GM12874 (cell line): ENCODE data around the gene ANKRD37.

Experiments
- TF ChIP-seq, protein P1 (sequence below): IDR thresholded peaks from 2 replicates; pipeline ENCODE4 v1.5.1; 2011; ENCODE audit warnings: low read depth, mild to moderate bottlenecking, control low read depth, low read length, moderate library complexity; ENCODE audit not compliant: insufficient read depth

The ANKRD37 gene

DNA sequence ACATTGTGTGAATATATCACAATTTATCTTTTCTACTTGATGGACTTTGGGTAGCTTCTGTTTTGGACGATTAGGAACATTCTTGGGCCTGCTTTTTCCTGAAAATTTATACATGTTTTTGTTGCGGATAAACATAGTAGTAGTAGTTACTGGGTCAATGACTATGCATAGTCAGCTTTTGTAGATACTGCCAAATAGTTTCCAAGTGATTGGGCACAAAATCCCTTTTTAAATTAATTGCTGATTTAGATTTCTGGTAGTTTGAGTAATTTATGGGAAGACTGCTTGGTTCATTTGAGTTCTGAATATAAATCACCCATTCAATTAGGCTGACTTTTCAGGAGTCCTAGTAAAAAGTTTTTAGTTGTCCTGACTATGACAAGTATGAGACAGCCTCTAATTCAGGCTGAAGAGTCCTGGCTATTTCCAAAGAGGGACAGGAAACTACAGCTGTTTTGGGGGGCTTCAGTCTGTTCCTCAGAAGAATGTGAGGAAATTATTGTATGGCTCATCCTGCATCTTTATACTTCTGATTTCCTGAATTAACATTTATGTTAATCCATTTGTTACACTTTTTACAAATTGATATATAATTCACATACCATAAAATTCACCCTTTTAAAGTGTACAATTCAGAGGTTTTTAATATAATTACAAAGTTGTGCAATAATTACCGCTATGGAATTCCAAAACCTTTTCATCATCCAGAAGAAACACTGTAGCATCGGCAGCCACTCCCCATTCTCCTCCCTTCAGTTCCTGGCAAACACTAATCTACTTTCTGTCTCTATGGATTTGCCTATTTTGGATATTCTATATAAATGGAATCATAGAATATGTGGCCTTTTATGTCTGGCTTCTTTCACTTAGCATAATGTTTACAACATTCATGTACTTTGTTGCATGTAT is 15.1 kb upstream of the ANKRD37 start:
- TF ChIP-seq, protein P1, sequence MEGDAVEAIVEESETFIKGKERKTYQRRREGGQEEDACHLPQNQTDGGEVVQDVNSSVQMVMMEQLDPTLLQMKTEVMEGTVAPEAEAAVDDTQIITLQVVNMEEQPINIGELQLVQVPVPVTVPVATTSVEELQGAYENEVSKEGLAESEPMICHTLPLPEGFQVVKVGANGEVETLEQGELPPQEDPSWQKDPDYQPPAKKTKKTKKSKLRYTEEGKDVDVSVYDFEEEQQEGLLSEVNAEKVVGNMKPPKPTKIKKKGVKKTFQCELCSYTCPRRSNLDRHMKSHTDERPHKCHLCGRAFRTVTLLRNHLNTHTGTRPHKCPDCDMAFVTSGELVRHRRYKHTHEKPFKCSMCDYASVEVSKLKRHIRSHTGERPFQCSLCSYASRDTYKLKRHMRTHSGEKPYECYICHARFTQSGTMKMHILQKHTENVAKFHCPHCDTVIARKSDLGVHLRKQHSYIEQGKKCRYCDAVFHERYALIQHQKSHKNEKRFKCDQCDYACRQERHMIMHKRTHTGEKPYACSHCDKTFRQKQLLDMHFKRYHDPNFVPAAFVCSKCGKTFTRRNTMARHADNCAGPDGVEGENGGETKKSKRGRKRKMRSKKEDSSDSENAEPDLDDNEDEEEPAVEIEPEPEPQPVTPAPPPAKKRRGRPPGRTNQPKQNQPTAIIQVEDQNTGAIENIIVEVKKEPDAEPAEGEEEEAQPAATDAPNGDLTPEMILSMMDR, result no peak

DNA sequence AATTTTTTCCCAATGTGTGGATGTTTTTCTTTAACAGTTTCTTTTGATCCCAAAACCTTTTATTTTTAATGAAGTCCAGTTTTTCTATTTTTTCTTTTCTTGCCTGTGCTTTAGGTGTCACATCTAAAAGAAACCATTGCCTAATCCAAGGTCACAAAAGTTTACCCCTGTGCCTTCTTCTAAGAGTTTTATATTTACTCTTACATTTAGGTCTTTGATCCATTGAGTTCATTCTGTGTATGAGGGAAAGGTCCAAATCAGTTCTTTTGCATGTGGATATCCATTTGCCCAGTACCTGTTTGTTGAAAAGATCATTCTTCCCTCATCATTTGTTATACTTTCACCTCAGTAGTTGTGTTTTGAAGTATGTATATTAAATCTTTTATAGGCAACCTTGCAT is 13.9 kb upstream of the ANKRD37 start:
- TF ChIP-seq, protein P1, result no peak

DNA sequence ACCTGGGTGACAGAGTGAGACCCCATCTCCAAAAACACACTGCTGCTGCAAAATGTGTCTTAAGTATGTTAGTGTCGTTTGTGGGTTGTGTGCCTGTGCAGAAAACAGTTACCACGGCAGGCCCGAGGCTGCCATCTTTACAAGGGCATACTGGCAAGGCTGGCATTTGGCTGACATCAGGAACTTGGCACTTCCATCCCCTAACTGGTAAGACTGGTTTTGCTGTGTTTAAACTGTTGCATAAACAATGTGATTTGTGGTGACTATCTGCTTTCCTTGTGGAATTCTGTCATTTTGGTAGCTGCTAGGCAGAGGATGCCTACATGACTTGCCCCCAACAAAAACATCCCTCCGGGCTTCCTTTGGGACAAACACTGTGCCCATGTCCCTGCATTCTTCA is 13.2 kb upstream of the ANKRD37 start:
- TF ChIP-seq, protein P1, result no peak

DNA sequence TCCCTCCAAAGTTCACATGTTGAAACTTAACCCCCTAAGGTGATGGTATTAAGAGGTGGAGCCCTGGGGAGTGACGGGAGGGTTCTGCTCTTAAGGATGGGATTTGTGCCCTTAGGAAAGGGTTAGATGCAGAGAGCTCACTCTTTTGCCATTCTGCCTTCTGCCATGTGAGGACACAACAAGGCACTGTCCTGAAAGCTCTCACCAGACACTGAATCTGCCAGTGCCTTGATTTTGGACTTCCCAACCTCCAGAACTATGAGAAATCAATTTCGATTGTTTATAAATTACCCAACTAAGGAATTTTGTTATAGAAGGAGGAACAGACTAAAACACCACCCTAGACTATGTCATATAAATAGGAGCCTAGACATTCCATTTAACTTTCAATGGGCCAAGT is 12.6 kb upstream of the ANKRD37 start:
- TF ChIP-seq, protein P1, result no peak

DNA sequence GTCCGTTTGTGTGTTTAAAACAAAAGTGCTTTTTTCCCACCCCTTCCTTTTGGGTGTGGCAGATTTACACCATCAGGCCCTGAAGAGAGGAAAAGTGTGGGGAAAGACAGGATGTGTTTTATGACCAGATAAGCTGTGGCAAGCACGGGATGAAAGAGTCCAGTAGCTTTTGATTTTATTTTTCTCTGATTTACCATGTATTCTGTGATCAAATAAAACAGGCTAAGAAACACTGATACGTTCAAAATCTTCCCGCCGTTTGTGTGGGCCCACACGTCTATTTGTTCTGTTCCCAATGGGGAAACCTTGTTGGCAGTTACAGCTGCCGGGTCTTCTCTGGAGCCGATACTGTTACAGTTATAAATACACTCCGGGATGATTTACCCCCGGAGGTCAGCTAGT is 11.7 kb upstream of the ANKRD37 start:
- TF ChIP-seq, protein P1, result no peak

DNA sequence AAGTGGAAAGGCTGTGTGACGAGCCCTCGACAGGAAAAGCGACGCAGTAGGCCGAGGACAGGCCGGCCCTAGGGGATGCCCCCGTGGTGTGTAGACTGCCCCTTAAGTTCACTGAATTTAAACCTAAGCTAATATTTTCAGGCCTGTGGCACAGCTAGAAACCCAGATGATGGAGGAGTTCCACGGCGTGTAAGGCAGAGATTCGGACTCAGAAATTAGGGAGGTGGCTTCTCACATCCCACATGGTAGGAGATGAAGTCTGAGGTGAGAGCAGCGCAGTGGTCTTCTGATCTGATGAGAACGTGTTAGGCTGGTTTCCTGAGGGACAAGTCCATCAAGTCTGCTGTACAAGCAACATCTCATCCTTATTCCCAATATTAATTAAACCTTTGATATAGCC is 8.7 kb upstream of the ANKRD37 start:
- TF ChIP-seq, protein P1, result no peak

DNA sequence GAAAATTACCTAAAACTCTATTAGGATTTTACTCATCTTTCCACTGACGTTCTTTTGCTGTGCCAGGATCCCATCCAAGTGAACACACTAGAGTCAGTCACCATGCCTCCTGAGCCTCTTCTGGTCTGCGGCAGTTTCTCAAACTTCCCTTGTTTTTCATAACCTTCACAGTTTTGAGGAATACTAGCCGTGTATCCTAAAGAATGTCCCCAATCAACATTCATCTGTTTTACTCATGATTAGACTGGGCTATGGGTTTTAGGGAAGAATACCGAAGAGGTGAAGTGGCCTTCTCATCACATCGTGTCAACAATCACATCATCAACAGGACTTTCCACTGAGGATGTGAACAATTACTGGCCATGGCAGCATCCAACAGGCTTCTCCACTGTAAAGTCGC is 5.7 kb upstream of the ANKRD37 start:
- TF ChIP-seq, protein P1, result no peak
